ENCODE data around the gene CSNK1A1.

DNA sequence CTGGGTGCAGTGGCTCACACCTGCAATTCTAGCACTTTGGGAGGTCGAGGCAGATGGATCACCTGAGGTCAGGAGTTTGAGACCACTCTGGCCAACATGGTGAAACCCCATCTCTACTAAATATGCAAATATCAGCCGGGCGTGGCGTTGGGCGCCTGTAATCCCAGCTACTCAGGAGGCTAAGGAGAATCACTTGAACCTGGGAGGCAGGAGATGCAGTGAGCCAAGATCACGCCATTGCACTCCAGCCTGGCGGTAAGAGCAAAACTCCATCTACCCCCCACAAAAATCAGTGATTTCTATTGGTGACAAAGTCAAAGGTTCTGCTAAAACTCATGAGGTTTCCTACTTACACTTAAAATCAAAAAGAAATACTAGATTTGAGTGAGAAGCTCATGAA, 18.8 kb downstream of the CSNK1A1 start:
- TF ChIP-seq, protein P1, sequence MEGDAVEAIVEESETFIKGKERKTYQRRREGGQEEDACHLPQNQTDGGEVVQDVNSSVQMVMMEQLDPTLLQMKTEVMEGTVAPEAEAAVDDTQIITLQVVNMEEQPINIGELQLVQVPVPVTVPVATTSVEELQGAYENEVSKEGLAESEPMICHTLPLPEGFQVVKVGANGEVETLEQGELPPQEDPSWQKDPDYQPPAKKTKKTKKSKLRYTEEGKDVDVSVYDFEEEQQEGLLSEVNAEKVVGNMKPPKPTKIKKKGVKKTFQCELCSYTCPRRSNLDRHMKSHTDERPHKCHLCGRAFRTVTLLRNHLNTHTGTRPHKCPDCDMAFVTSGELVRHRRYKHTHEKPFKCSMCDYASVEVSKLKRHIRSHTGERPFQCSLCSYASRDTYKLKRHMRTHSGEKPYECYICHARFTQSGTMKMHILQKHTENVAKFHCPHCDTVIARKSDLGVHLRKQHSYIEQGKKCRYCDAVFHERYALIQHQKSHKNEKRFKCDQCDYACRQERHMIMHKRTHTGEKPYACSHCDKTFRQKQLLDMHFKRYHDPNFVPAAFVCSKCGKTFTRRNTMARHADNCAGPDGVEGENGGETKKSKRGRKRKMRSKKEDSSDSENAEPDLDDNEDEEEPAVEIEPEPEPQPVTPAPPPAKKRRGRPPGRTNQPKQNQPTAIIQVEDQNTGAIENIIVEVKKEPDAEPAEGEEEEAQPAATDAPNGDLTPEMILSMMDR (IDR thresholded peaks at IDR 0.05; ENCODE audit: low read depth, low read length, missing input control): no peak
- TF ChIP-seq, protein P2, sequence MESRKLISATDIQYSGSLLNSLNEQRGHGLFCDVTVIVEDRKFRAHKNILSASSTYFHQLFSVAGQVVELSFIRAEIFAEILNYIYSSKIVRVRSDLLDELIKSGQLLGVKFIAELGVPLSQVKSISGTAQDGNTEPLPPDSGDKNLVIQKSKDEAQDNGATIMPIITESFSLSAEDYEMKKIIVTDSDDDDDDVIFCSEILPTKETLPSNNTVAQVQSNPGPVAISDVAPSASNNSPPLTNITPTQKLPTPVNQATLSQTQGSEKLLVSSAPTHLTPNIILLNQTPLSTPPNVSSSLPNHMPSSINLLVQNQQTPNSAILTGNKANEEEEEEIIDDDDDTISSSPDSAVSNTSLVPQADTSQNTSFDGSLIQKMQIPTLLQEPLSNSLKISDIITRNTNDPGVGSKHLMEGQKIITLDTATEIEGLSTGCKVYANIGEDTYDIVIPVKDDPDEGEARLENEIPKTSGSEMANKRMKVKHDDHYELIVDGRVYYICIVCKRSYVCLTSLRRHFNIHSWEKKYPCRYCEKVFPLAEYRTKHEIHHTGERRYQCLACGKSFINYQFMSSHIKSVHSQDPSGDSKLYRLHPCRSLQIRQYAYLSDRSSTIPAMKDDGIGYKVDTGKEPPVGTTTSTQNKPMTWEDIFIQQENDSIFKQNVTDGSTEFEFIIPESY (IDR thresholded peaks at IDR 0.05): no peak
- no peak for TF ChIP-seq HNF4G (IDR thresholded peaks at IDR 0.05)
- TF ChIP-seq, protein P3, sequence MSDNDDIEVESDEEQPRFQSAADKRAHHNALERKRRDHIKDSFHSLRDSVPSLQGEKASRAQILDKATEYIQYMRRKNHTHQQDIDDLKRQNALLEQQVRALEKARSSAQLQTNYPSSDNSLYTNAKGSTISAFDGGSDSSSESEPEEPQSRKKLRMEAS (IDR thresholded peaks at IDR 0.05): no peak
- TF ChIP-seq RXRA (IDR thresholded peaks at IDR 0.05): no peak
- TF ChIP-seq, protein P4, sequence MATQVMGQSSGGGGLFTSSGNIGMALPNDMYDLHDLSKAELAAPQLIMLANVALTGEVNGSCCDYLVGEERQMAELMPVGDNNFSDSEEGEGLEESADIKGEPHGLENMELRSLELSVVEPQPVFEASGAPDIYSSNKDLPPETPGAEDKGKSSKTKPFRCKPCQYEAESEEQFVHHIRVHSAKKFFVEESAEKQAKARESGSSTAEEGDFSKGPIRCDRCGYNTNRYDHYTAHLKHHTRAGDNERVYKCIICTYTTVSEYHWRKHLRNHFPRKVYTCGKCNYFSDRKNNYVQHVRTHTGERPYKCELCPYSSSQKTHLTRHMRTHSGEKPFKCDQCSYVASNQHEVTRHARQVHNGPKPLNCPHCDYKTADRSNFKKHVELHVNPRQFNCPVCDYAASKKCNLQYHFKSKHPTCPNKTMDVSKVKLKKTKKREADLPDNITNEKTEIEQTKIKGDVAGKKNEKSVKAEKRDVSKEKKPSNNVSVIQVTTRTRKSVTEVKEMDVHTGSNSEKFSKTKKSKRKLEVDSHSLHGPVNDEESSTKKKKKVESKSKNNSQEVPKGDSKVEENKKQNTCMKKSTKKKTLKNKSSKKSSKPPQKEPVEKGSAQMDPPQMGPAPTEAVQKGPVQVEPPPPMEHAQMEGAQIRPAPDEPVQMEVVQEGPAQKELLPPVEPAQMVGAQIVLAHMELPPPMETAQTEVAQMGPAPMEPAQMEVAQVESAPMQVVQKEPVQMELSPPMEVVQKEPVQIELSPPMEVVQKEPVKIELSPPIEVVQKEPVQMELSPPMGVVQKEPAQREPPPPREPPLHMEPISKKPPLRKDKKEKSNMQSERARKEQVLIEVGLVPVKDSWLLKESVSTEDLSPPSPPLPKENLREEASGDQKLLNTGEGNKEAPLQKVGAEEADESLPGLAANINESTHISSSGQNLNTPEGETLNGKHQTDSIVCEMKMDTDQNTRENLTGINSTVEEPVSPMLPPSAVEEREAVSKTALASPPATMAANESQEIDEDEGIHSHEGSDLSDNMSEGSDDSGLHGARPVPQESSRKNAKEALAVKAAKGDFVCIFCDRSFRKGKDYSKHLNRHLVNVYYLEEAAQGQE (IDR thresholded peaks at IDR 0.05): no peak
- no peak for TF ChIP-seq GABPA (IDR thresholded peaks at IDR 0.05 in 1 of 2, conservative IDR thresholded peaks at IDR 0.05 in 1 of 2)
- no peak for TF ChIP-seq SP1 (IDR thresholded peaks at IDR 0.05)

Data from liver (tissue), 3 donors.